ENCODE data around the gene STAG3. TPM values are rescaled to one million over a fixed set of nuclear protein-coding genes. Genes with fewer than 3 reads are reported as not detected.

Gene STAG3
- total RNA-seq, 1 experiment from 2014 or later: 1.7 TPM

DNA sequence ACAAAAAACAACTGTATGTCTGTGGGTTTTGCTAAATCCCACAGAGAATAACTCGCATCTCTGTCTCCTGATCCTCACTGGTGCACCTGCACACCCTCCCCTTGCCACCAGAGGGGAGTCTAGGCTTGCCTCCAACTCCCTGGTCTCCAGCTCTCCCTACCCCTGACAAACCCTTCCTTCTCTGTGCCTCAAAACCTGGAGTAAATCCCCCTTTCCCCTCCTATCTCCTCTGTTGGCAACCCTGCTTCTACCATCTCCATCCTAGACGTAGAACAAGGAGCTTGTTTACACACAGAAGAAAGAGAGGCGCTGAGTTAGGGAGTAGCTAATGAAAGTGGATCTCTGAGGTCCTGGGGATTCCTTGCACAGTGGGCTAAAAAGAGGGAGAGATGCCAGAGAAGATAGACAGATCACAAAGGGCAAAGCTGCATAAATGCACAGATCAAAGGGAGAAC is 45.0 kb upstream of the STAG3 start:
- Histone ChIP-seq H3K4me3 (ENCODE audit: low read depth in 2 of 2, low read length in 2 of 2) (no peak overlapping the region), H3K27me3 (ENCODE audit: control insufficient read depth, insufficient read depth, low read length) (no peaks in the 10 kb centered on the region), H3K36me3 (ENCODE audit: control insufficient read depth, insufficient read depth, low read length) (no peaks in the 10 kb centered on the region), H3K9me3 (ENCODE audit: control insufficient read depth, insufficient read depth, low read depth, low read length) (no peaks in the 10 kb centered on the region), H3K4me1 (ENCODE audit: control insufficient read depth, insufficient read depth, low read length) (0 out of 2 replicates have a peak, but pooled peaks cover 7% of the 10 kb centered on the region), H3K27ac (ENCODE audit: low read length) (no peak overlapping the region)
- DNase-seq (ENCODE audit: low read depth, low spot score) (peak; percentile 74), ATAC-seq (peak; percentile 88)
- POLR2A ChIA-PET: no interaction called here
- CTCF ChIA-PET: interaction anchor here (0.5 to 1.2 kb wide), 8 partner anchors 12 to 213 kb away, joined by 3 to 16 read pairs (median 4); no protein-coding TSS in a partner anchor
- intact Hi-C loops (cut with micrococcal nuclease; ENCODE audit: unreplicated experiment) (loop anchor here (5.0 kb wide), 1 partner anchor 85 kb away; the partner anchor contains the start of gene PVRIG), in situ Hi-C loops (cut with HindIII; ENCODE audit: low pct_unique_long_range_greater_than_20kb, low sequenced_read_pairs) (no loop called here)
- BruUV-seq (replicated peaks): no TSS peak
- TF ChIP-seq, protein P1, sequence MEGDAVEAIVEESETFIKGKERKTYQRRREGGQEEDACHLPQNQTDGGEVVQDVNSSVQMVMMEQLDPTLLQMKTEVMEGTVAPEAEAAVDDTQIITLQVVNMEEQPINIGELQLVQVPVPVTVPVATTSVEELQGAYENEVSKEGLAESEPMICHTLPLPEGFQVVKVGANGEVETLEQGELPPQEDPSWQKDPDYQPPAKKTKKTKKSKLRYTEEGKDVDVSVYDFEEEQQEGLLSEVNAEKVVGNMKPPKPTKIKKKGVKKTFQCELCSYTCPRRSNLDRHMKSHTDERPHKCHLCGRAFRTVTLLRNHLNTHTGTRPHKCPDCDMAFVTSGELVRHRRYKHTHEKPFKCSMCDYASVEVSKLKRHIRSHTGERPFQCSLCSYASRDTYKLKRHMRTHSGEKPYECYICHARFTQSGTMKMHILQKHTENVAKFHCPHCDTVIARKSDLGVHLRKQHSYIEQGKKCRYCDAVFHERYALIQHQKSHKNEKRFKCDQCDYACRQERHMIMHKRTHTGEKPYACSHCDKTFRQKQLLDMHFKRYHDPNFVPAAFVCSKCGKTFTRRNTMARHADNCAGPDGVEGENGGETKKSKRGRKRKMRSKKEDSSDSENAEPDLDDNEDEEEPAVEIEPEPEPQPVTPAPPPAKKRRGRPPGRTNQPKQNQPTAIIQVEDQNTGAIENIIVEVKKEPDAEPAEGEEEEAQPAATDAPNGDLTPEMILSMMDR (IDR thresholded peaks at IDR 0.05): peak; percentile 96
- TF ChIP-seq TCF7L2 (IDR thresholded peaks at IDR 0.05; ENCODE audit: low read depth, low read length): no peak

DNA sequence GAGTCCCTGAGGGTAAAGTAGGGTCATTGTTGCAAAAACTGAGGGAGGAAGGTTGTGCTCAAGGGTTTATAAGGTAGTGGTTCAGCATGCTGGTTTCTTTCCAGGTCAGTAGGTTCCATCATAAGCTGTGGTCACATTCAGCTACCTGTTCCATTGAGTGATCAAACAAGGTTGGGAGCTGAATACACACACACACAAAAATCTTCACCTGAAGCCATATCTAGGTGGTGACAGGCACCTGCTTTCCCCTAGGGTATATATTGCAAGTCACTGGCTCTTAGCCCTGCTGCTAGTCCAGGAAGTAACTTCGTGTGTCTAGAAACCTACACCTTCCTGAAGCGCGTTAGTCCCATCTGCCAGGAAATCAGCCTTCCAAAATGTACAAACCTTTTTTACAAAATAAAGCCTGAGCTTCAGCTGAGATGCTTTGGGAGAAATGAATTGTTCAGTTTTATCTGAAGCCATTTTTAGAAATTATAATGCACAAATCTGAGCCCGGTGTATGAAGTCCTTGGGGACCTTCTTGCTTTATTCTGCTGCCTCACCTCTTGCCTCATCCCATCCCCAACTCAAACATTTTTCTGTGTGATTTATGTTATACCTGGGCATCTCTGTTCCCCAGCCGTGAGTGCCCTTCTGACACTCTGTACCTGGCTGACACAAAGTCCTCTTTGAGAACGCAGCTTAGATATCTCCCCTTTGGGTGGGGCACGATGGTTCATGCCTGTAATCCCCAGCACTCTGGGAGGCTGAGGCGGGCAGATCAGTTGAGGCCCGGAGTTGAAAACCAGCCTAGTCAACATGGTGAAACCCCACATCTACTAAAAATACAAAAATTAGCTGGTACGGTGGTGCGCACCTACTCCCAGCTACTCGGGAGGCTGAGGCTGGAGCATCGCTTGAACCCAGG is 39.6 kb upstream of the STAG3 start:
- Histone ChIP-seq H3K9me3 (ENCODE audit: control insufficient read depth, insufficient read depth, low read depth, low read length) (no peaks in the 10 kb centered on the region), H3K4me1 (ENCODE audit: control insufficient read depth, insufficient read depth, low read length) (no peaks in the 10 kb centered on the region), H3K4me3 (ENCODE audit: low read depth in 2 of 2, low read length in 2 of 2) (no peak overlapping the region), H3K27me3 (ENCODE audit: control insufficient read depth, insufficient read depth, low read length) (no peaks in the 10 kb centered on the region), H3K36me3 (ENCODE audit: control insufficient read depth, insufficient read depth, low read length) (no peaks in the 10 kb centered on the region), H3K27ac (ENCODE audit: low read length) (no peak overlapping the region)
- ATAC-seq (no peak), DNase-seq (ENCODE audit: low read depth, low spot score) (no peak)
- CTCF ChIA-PET: interaction anchor here (0.8 kb wide), 1 partner anchor 10 kb away, joined by 4 read pairs; no protein-coding TSS in a partner anchor
- intact Hi-C loops (cut with micrococcal nuclease; ENCODE audit: unreplicated experiment) (no loop called here), in situ Hi-C loops (cut with HindIII; ENCODE audit: low pct_unique_long_range_greater_than_20kb, low sequenced_read_pairs) (no loop called here)
- POLR2A ChIA-PET: no interaction called here
- BruUV-seq (replicated peaks): no TSS peak
- TF ChIP-seq, protein P1 (IDR thresholded peaks at IDR 0.05): no peak
- TF ChIP-seq, protein P2, sequence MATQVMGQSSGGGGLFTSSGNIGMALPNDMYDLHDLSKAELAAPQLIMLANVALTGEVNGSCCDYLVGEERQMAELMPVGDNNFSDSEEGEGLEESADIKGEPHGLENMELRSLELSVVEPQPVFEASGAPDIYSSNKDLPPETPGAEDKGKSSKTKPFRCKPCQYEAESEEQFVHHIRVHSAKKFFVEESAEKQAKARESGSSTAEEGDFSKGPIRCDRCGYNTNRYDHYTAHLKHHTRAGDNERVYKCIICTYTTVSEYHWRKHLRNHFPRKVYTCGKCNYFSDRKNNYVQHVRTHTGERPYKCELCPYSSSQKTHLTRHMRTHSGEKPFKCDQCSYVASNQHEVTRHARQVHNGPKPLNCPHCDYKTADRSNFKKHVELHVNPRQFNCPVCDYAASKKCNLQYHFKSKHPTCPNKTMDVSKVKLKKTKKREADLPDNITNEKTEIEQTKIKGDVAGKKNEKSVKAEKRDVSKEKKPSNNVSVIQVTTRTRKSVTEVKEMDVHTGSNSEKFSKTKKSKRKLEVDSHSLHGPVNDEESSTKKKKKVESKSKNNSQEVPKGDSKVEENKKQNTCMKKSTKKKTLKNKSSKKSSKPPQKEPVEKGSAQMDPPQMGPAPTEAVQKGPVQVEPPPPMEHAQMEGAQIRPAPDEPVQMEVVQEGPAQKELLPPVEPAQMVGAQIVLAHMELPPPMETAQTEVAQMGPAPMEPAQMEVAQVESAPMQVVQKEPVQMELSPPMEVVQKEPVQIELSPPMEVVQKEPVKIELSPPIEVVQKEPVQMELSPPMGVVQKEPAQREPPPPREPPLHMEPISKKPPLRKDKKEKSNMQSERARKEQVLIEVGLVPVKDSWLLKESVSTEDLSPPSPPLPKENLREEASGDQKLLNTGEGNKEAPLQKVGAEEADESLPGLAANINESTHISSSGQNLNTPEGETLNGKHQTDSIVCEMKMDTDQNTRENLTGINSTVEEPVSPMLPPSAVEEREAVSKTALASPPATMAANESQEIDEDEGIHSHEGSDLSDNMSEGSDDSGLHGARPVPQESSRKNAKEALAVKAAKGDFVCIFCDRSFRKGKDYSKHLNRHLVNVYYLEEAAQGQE (IDR thresholded peaks at IDR 0.05; ENCODE audit: insufficient read depth in 1 of 2, low read depth in 2 of 2, low read length in 1 of 2): no peak
- TF ChIP-seq POLR2AphosphoS5 (IDR thresholded peaks at IDR 0.05; ENCODE audit: low read depth, low read length) (no peak), SIN3A (IDR thresholded peaks at IDR 0.05; ENCODE audit: borderline replicate concordance, insufficient read depth, low read depth, low read length) (no peak)

All from Panc1 (cell line).